IPS-15b (cell line): ENCODE results near the gene F12.

Source experiments
- H3K27me3 ChIP-seq: one replicate; pipeline ENCODE4 v1.6.1; 2013; ENCODE audit warnings: low read length; ENCODE audit not compliant: control insufficient read depth, insufficient read depth
- H3K36me3 ChIP-seq: one replicate; pipeline ENCODE4 v1.6.1; 2013; ENCODE audit warnings: low read length; ENCODE audit not compliant: control insufficient read depth, insufficient read depth
- H3K4me1 ChIP-seq: one replicate; pipeline ENCODE4 v1.6.1; 2013; ENCODE audit warnings: mild to moderate bottlenecking, low read length; ENCODE audit not compliant: control insufficient read depth, insufficient read depth
- H3K4me3 ChIP-seq: one replicate; pipeline ENCODE4 v1.5.1; 2013; ENCODE audit warnings: low read depth, low read length
- H3K9ac ChIP-seq: one replicate; pipeline ENCODE4 v1.6.1; 2013; ENCODE audit warnings: low read depth, mild to moderate bottlenecking, low read length
- H3K9me3 ChIP-seq: one replicate; pipeline ENCODE4 v1.6.1; 2013; ENCODE audit warnings: mild to moderate bottlenecking, low read length; ENCODE audit not compliant: control insufficient read depth, insufficient read depth

F12 gene

GRCh38 chr5:177374211-177374610, 35.2 kb downstream of the F12 start:
- peaks cover 13% of the 10 kb centered on the region for H3K4me1 ChIP-seq
- H3K4me3 ChIP-seq: no peak overlapping the region
- no peak overlapping the region for H3K9ac ChIP-seq
- H3K27me3 ChIP-seq: no peaks in the 10 kb centered on the region
- H3K36me3 ChIP-seq: peaks cover 10% of the 10 kb centered on the region
- H3K9me3 ChIP-seq: no peaks in the 10 kb centered on the region

DNA sequence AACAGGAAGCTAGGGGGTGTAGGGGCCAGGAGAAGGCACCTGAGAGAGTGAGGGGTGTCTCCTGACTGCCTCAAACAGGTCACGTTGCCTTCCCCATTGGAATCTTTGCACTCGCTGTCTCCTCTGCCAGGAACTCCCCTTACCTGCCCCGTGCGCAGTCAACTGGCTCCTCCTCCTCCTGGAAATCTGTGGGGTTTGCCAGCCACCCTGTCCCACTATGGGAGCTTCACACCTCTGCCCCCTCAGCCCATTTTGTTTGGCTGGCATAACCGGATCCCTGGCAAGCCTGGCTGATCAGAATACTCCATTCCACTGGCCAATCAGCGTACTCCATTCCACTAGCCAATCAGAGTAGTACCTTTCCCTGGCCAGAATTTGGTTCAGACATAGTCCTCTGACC, 35.6 kb downstream of the F12 start:
- Histone ChIP-seq H3K36me3 (peaks cover 12% of the 10 kb centered on the region), H3K4me1 (peaks cover 15% of the 10 kb centered on the region), H3K4me3 (no peak overlapping the region), H3K9me3 (no peaks in the 10 kb centered on the region), H3K27me3 (peaks cover 1% of the 10 kb centered on the region), H3K9ac (no peak overlapping the region)

DNA sequence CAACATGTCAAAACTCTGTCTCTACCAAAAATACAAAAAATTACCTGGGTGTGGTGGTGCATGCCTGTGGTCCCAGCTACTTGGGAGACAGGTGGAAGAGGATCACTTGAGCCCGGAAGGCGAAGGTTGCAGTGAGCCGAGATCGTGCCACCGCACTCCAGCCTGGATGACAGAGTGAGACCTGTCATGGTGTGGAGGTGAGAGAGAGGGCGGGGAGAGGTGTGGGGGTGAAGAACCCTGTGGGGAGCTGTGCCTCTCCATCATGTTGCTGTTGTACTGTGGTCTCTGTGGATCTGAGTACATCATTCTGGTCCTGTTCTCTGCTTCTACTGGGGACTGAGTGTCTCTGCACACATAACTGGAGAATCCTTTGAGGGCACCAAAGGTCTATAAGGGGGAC, 36.5 kb downstream of the F12 start:
- no peak overlapping the region for H3K9ac ChIP-seq
- H3K27me3 ChIP-seq: peaks cover 10% of the 10 kb centered on the region
- H3K4me3 ChIP-seq: no peak overlapping the region
- H3K4me1 ChIP-seq: peaks cover 21% of the 10 kb centered on the region
- peaks cover 16% of the 10 kb centered on the region for H3K36me3 ChIP-seq
- H3K9me3 ChIP-seq: no peaks in the 10 kb centered on the region

DNA sequence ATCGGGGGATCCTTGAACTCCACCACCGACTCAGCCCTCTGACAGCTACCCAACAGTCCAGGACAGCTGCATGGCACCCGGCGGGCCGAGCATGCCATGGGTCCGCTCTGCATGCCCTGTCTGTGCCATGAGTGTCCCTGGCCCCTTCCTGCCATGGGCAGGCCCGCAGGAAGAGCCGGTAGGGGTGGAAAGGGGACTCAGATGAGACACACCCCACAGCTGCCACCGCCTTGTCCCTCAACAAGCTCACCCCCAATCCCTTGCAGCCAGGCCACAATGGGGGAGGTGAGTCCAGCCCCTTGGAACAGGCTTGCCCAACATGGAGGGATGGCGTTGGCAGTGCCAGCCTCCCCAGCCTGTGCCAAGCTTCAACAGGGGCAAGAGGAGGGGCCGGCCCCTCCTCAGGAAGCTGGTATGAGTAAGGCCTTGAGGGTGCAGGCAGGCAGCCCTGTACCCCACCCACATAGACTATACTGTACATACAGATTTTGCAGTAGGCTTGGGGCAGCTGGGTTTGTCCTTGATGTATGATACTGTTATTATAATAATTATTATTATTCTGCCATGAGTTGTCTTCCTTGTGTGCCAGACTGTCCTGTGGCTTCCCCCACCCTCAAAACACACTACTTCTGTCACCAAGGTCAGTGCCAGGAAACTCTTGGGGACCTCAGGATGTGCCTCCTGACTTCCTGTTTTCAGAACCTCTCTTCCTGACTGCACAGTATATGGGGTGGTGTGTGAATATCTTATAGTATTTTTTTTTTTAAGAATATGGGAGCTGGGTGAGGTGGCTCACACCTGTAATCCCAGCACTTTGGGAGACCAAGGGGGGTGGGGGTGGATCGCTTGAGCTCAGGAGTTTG, 37.1 kb downstream of the F12 start:
- Histone ChIP-seq H3K4me3 (no peak overlapping the region), H3K9ac (no peak overlapping the region), H3K27me3 (peaks cover 12% of the 10 kb centered on the region), H3K9me3 (no peaks in the 10 kb centered on the region), H3K4me1 (peaks cover 21% of the 10 kb centered on the region), H3K36me3 (peaks cover 16% of the 10 kb centered on the region)

DNA sequence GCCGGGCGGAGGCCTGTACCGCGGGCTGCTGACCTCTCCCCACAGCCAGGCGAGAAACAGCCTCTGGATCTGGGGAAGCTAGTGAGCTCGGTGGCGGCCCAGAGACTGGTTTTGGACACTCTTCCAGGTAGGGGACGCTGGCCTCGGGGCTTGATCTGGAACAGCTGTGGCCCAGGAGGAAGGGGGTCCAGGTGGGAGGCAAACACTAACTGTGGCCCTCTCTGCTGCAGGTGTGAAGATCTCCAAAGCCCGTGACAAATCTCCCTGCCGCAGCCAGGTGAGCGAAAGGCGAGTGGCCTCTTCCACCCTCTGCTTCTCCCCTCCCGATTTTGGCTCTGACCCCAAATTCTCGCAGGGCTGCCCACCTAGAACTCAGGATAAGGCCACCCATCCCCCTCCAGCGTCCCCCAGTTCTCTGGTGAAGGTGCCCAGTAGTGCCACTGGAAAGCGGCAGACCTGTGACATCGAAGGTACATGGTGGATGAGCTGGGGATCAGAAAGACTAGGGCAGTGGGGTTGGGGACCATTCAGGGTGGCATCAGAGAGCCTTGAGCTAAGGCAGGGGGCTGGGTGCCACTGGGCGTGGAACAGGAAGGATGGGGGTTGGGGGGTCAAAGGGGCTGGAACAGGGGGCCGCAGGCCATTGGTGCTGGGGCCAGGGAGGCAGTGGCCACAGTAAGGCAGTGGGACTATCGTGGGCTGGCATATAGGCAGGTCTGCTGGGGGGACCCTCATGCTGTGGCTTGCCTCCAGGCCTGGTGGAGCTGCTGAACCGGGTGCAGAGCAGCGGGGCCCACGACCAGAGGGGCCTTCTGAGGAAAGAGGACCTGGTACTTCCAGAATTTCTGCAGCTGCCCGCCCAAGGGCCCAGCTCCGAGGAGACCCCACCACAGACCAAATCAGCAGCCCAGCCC, 38.0 kb downstream of the F12 start:
- peak overlapping the region; percentile 68 for H3K4me3 ChIP-seq
- peaks cover 12% of the 10 kb centered on the region for H3K27me3 ChIP-seq
- H3K36me3 ChIP-seq: peaks cover 16% of the 10 kb centered on the region
- H3K4me1 ChIP-seq: peaks cover 23% of the 10 kb centered on the region
- H3K9ac ChIP-seq: peak overlapping the region; percentile 81
- H3K9me3 ChIP-seq: no peaks in the 10 kb centered on the region

DNA sequence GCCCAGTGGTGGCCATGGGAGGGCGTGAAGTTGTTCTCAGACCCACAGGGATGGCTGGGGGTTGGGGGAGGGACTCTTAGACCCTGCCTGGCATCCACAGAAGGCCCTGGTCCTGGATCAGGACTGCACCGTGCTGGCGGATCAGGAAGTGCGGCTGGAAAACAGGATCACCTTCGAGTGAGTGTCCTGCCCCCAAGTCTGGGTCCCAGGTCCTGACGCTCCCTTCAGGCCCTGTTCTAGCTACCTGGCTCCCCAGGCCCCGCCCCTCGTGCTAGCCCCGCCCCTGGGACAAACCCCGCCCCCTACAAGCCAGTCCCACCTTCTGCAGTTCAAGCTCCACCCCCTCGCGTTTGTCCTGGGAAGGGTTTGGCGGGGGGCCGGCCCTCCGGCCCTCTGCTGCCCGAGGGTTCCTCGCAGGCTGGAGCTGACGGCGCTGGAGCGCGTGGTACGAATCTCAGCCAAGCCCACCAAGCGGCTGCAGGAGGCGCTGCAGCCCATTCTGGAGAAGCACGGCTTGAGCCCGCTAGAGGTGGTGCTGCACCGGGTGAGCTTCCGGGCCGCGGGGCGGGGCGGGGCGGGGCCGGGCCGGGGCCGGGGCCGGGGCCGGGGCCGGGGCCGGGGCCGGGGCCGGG, 38.8 kb downstream of the F12 start:
- H3K4me3 ChIP-seq: peak overlapping the region; percentile 68
- H3K4me1 ChIP-seq: peaks cover 26% of the 10 kb centered on the region
- H3K36me3 ChIP-seq: peaks cover 16% of the 10 kb centered on the region
- H3K9me3 ChIP-seq: no peaks in the 10 kb centered on the region
- peaks cover 12% of the 10 kb centered on the region for H3K27me3 ChIP-seq
- H3K9ac ChIP-seq: no peak overlapping the region

DNA sequence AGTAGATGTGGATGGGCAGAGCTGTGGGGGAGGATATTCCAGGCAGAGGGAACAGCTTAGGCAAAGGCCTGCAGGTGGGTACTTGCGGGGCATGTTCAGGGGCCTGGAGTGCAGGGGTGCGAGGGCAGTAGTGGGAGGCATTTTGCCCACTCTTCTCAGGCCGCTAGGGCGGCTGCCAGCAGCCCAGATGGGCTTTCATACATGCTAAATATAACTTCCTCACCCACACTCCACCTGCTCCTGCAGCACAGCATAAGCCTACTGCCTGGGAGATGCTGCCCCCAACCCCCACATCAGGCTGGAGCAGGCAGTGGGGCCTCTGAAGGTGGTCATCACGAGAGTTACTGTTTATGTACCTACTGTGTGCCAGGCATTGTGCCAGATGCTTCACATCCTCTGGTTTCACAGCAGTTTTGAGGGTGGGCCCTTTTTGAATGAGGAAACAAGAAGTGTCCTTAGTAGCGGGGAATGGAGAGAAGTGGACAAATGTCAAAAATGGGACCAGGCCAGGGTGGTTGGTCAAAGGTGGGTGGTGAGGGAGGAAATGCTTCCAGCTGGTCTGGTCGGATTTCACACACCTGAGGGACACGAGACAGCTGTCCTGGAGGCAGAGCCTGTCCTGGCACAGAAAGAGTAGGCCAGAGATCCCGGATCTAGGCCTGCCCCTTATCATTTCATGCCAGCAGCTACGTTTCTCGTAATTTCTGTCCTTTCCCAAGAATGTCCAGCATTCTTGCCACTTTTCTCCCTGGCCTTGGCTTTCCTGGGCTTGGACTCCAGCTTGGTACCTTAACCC, 39.5 kb downstream of the F12 start:
- H3K4me1 ChIP-seq: peaks cover 28% of the 10 kb centered on the region
- H3K9me3 ChIP-seq: no peaks in the 10 kb centered on the region
- peaks cover 12% of the 10 kb centered on the region for H3K27me3 ChIP-seq
- H3K36me3 ChIP-seq: peaks cover 16% of the 10 kb centered on the region
- no peak overlapping the region for H3K4me3 ChIP-seq
- no peak overlapping the region for H3K9ac ChIP-seq

GRCh38 chr5:177368869-177369644, 40.3 kb downstream of the F12 start:
- Histone ChIP-seq H3K9ac (no peak overlapping the region), H3K4me1 (peaks cover 30% of the 10 kb centered on the region), H3K36me3 (peaks cover 16% of the 10 kb centered on the region), H3K4me3 (no peak overlapping the region), H3K9me3 (no peaks in the 10 kb centered on the region), H3K27me3 (peaks cover 12% of the 10 kb centered on the region)

DNA sequence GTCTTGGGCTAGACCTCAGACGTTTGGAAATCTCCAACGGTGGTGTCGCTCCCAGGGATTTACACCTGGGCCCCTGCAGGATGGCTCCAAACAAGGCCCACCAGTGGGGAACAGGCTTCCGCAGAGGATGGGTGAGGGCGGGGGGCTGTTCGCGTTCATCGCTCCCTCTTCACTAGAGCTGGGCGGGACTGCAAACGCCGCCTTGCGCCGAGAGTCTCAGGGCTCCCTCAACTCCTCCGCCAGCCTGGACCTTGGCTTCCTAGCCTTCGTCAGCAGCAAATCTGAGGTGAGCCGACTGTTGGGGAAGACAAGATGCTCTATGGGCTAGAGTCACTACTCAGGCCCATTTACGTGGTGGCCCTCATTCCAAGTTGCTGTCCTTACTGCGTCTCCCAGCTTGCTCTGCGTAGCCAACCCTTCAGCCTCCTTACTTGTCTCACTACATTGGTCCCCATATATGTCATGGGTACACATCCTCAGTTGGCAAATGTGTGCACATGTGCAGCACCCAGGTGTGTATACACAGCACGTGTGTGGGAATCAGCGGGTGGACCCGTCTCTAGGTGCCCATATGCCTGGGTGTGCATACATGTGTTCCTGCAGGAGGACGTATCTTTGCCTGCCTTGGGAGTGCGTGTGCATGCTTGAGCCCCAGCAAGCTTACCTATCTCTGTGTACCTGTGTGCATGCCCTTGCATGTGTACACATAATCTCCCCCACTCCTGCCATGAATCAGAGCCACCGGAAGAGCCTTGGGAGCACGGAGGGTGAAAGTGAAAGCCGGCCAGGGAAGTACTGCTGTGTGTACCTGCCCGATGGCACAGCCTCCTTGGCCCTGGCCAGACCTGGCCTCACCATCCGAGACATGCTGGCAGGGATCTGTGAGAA, 41.1 kb downstream of the F12 start:
- Histone ChIP-seq H3K4me1 (peaks cover 34% of the 10 kb centered on the region), H3K9ac (peak overlapping the region; percentile 32), H3K27me3 (peaks cover 12% of the 10 kb centered on the region), H3K4me3 (peak overlapping the region; percentile 77), H3K9me3 (no peaks in the 10 kb centered on the region), H3K36me3 (peaks cover 16% of the 10 kb centered on the region)

GRCh38 chr5:177367323-177367848, 42.0 kb downstream of the F12 start:
- peaks cover 12% of the 10 kb centered on the region for H3K27me3 ChIP-seq
- H3K4me1 ChIP-seq: peaks cover 36% of the 10 kb centered on the region
- H3K36me3 ChIP-seq: peaks cover 16% of the 10 kb centered on the region
- peak overlapping the region; percentile 77 for H3K4me3 ChIP-seq
- H3K9ac ChIP-seq: peak overlapping the region; percentile 32
- no peaks in the 10 kb centered on the region for H3K9me3 ChIP-seq
